Bone marrow (tissue), 2 donors: ENCODE results near the gene GNG13.
"Not testable (repeated sequence)": the region's sequence is repeated elsewhere in the genome, so short reads cannot be mapped to it uniquely, and the experiment has no call there.

Experiments used
- DNase-seq, 2 donors: peaks; one replicate each; lab custom pipeline; 2025; lab: John Stamatoyannopoulos, UW

Gene GNG13

GRCh38 chr16:761625-762513, 38.7 kb downstream of the GNG13 start:
- DNase-seq: no peak

GRCh38 chr16:760545-761343, 39.8 kb downstream of the GNG13 start, which contains the start of gene MSLN:
Gene MSLN, plus strand, starts transcription at chr16:760734. Its CDS starts 1,947 bp downstream, at chr16:762681.
- no peak for DNase-seq

GRCh38 chr16:760065-760464, 40.5 kb downstream of the GNG13 start:
- no peak for DNase-seq

- DNase-seq: no peak
Measured at GRCh38 chr16:759110-759910, 41.2 kb downstream of the GNG13 start.

GRCh38 chr16:756428-756827, 44.1 kb downstream of the GNG13 start:
- DNase-seq: no peak

GRCh38 chr16:754656-755055, 45.9 kb downstream of the GNG13 start:
- no peak for DNase-seq

- DNase-seq: not testable (repeated sequence)
Measured at GRCh38 chr16:754121-754607, 46.4 kb downstream of the GNG13 start.

GRCh38 chr16:752007-752312, 48.6 kb downstream of the GNG13 start:
- DNase-seq: no peak

- DNase-seq: no peak
Measured at GRCh38 chr16:751152-752006, 49.2 kb downstream of the GNG13 start.

GRCh38 chr16:750485-750884, 50.0 kb downstream of the GNG13 start:
- no peak for DNase-seq

- no peak for DNase-seq
Measured at GRCh38 chr16:749010-749409, 51.5 kb downstream of the GNG13 start.
